Esophagus squamous epithelium (tissue), 4 donors: ENCODE measurements around the gene PARD3B.

ENCODE experiments used
- CTCF ChIP-seq, 6 experiments: fragments of 450-650 bp in 4 of 6; fragments of 200-600 bp in 2 of 6; sonication (generic) in 2 of 6; IDR thresholded peaks; one replicate each; pipeline ENCODE4 v1.5.1; 2016 to 2019; ENCODE audit warnings: antibody characterized with exemption in 6 of 6, mild to moderate bottlenecking in 4 of 6, moderate library complexity in 4 of 6
- POLR2A ChIP-seq, 4 donors: fragments of 450-650 bp; IDR thresholded peaks; one replicate each; pipeline ENCODE4 v1.6.1; 2017; ENCODE audit warnings: antibody characterized with exemption in 4 of 4, mild to moderate bottlenecking in 4 of 4, moderate library complexity in 3 of 4

GRCh38 chr2:204931562-204931961, 386.3 kb downstream of the PARD3B start:
- TF ChIP-seq CTCF (IDR thresholded peaks at IDR 0.05) (no peak), POLR2A (IDR thresholded peaks at IDR 0.05) (no peak)
